GM21717 (cell line): ENCODE measurements around the gene SELENOW.

Experiments
- ATAC-seq: cut with Tn5 transposase; IDR thresholded peaks from one replicate; pipeline ENCODE4 v1.9.1; 2021; ENCODE audit warnings: mild to moderate bottlenecking, moderate library complexity; ENCODE audit not compliant: unreplicated experiment

Gene SELENOW

DNA sequence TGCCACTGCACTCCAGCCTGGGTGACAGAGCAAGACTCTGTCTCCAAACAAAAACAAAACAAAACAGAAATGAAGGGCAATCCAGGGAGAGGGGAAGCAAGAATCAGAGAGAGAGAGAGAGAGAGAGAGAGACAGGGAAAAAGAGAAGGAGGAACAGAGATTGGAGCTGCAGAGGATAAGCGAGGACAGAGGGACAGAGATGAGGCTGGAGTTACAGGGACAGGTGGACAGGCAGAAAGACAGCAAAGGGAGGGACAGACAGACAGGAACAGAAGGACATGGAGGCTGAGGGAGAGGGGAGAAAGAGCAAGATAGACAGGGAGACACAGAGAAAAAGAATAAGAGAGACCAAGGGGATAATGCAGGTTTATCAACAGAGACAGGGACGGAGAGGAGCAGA is 41.9 kb downstream of the SELENOW start:
- no peak for ATAC-seq

DNA sequence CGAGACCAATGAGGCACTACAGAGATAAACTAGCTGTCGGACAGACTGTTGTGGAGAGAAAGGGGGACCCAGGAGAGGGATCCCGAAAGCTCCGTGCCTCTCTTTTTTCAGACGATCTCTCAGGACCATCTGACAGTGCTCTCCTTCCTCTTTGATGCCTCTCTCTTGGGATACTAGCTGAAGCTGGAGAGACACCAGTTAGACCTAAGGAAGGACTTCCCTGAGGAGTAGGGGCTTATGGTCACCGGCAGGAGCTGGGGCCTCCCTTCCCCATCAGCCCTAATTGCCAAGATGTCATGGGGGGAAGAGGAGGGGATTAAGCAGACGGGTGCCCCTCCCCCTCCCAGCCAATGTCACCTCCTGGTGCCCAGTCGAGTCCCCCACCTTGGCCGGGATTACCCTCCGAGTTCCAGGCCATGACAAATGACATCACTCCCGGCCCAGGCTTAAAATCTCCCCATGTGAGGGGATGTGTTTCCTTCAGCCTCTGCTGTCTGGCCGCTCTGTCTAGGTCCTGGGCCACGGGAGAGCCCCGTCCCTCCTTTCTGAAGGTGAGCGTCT is 43.0 kb downstream of the SELENOW start, which contains the start of gene CRX:
Gene CRX, plus strand, starts transcription at position 478 of the 561 bp plus-strand sequence. CDS start 12,507 bp downstream, outside the sequence.
- no peak for ATAC-seq

DNA sequence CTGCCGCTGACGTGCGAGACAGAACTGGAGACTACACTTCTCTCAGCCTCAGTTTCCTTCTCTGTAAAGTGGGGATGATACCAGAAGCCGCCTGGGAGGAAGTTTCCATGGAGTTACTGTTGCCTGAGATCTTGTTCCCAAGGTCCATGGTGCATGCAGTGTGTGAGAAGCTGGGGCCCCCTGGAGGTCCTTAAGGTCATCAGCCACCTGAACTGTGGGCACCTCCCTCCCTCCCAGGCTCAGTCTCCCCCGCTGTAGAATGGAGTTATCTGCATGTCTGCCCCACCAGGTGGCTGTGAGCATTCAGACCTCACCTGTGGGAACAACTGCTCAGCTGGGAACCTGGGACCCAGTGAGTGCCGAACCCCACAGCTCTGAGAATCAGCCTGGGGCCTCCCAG is 45.9 kb downstream of the SELENOW start:
- ATAC-seq, result no peak

DNA sequence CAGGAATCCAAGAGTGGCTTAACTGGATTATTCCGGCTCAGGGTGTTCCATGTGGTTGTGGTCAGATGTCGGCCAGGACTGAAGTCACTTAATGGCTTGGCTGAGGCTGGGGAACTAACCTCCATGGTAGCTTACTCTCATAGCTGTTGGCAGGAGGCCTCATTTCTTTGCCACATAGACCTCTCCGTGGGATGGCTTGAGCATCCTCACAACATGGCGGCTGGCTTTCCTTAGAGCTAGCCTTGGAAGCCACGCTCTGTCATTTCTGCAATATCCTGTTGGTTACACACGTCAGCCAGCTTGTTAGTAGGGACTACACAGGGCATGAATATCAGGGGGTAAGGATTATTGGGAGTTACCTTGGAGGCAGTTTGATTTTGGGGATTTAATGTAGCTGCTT is 48.3 kb downstream of the SELENOW start:
- no peak for ATAC-seq

DNA sequence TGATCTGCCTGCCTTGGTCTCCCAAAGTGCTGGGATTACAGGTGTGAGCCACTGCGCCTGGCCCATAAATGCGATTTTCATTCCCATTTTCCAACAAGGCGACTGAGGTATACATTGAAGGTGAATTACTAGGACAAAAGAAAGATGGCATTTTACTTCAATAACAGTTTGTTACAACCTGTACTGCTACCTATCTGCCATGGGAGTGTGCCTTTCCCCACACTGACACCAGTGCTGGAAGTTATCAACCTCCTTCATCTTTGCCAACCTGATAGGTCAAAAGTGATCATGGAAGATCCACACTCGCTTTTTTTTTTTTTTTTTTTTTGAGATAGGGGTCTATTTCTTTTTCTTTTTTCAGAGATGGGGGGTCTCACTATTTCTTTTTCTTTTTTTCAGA is 54.2 kb downstream of the SELENOW start:
- ATAC-seq, result no peak
